HEK293 (cell line): ENCODE data around the gene SULF2.

Experiments
- CTCF ChIA-PET: fragments of 350-600 bp; formaldehyde crosslinking; extraction: SDS; loops from one replicate; lab custom pipeline; 2021; ENCODE audit warnings: antibody characterized with exemption; lab: Yijun Ruan, JAX
- POLR2A ChIA-PET: fragments of 300-600 bp; formaldehyde crosslinking; extraction: SDS; loops from one replicate; lab custom pipeline; 2020; ENCODE audit warnings: antibody characterized with exemption, inconsistent platforms; lab: Yijun Ruan, JAX
- H3K27ac ChIP-seq: fragments of 200-500 bp; sonication (Bioruptor generic); 2 replicates; pipeline ENCODE4 v1.5.1; 2014; ENCODE audit warnings: low read depth, low read length, control low read depth, inconsistent platforms; ENCODE audit errors: extremely low read depth
- H3K36me3 ChIP-seq, 2 experiments: fragments of 200-500 bp in 1 of 2; sonication (Bioruptor generic) in 1 of 2; 1 replicate in 1 of 2; 2 replicates in 1 of 2; pipeline ENCODE4 v1.5.1; 2014 to 2017; ENCODE audit warnings: inconsistent platforms in 2 of 2, low read length in 2 of 2; ENCODE audit not compliant: control insufficient read depth in 2 of 2, insufficient read depth in 1 of 2
- H3K4me1 ChIP-seq: fragments of 200-500 bp; sonication (Bioruptor generic); 2 replicates; pipeline ENCODE4 v1.5.1; 2014; ENCODE audit warnings: mild to moderate bottlenecking, low read length, inconsistent platforms; ENCODE audit not compliant: control insufficient read depth, insufficient read depth
- H3K4me3 ChIP-seq: 2 replicates; pipeline ENCODE4 v1.5.1; 2011; ENCODE audit warnings: low read depth, mild to moderate bottlenecking, control low read depth, low read length, moderate library complexity
- H3K9me3 ChIP-seq: fragments of 200-500 bp; sonication (Bioruptor generic); 2 replicates; pipeline ENCODE4 v1.5.1; 2014; ENCODE audit warnings: low read depth, low read length, inconsistent platforms; ENCODE audit not compliant: control insufficient read depth, insufficient read depth
- ATF2 ChIP-seq: fragments of 450-650 bp; formaldehyde crosslinking; IDR thresholded peaks from 2 replicates; pipeline ENCODE4 v1.5.1; 2016; ENCODE audit warnings: missing biosample characterization, missing genetic modification characterization, low read depth
- HOXD13 ChIP-seq: sonication (generic); formaldehyde crosslinking; IDR thresholded peaks from 2 replicates; pipeline ENCODE4 v1.8.0; 2022; ENCODE audit warnings: missing genetic modification reagents, borderline replicate concordance
- KLF10 ChIP-seq: fragments of 450-650 bp; IDR thresholded peaks from 2 replicates; pipeline ENCODE4 v1.5.1; 2018; ENCODE audit warnings: missing biosample characterization, mild to moderate bottlenecking, missing genetic modification characterization
- OSR2 ChIP-seq: fragments of 450-650 bp; formaldehyde crosslinking; IDR thresholded peaks from 2 replicates; pipeline ENCODE4 v1.5.1; 2016; ENCODE audit warnings: missing biosample characterization, missing genetic modification characterization
- SETDB1 ChIP-seq: IDR thresholded peaks from one replicate; pipeline ENCODE4 v1.6.1; 2017; ENCODE audit warnings: mild to moderate bottlenecking, low read length, moderate library complexity, mixed read lengths; ENCODE audit not compliant: insufficient read length
- SP3 ChIP-seq: fragments of 450-650 bp; formaldehyde crosslinking; IDR thresholded peaks from 2 replicates; pipeline ENCODE4 v1.5.1; 2016; ENCODE audit warnings: missing biosample characterization, missing genetic modification characterization
- TRIM28 ChIP-seq: IDR thresholded peaks from 2 replicates; pipeline ENCODE4 v1.6.1; 2011; ENCODE audit warnings: low read length, control low read depth, borderline replicate concordance
- YY1 ChIP-seq: fragments of 450-650 bp; formaldehyde crosslinking; IDR thresholded peaks from 2 replicates; pipeline ENCODE4 v1.5.1; 2018; ENCODE audit warnings: missing biosample characterization, missing genetic modification characterization
- ZBTB10 ChIP-seq: fragments of 450-650 bp; formaldehyde crosslinking; IDR thresholded peaks from 2 replicates; pipeline ENCODE4 v1.5.1; 2016; ENCODE audit warnings: missing biosample characterization, missing genetic modification characterization
- ZIC2 ChIP-seq: fragments of 450-650 bp; formaldehyde crosslinking; IDR thresholded peaks from 2 replicates; pipeline ENCODE4 v1.5.1; 2016; ENCODE audit warnings: missing biosample characterization, missing genetic modification characterization
- ZNF211 ChIP-seq: fragments of 450-650 bp; formaldehyde crosslinking; IDR thresholded peaks from 2 replicates; pipeline ENCODE4 v1.5.1; 2016; ENCODE audit warnings: low read depth, missing biosample characterization, missing genetic modification characterization
- ZNF23 ChIP-seq: fragments of 450-650 bp; formaldehyde crosslinking; IDR thresholded peaks from 2 replicates; pipeline ENCODE4 v1.5.1; 2016; ENCODE audit warnings: missing biosample characterization, missing genetic modification characterization, borderline replicate concordance
- ZNF335 ChIP-seq: fragments of 450-650 bp; formaldehyde crosslinking; conservative IDR thresholded peaks from 2 replicates; pipeline ENCODE4 v1.5.1; 2016; ENCODE audit warnings: missing biosample characterization, missing genetic modification characterization
- ZNF549 ChIP-seq: fragments of 450-650 bp; IDR thresholded peaks from 2 replicates; pipeline ENCODE4 v1.5.1; 2018; ENCODE audit warnings: missing biosample characterization, missing genetic modification characterization, mild to moderate bottlenecking, inconsistent platforms, moderate library complexity
- ZNF555 ChIP-seq: fragments of 450-650 bp; formaldehyde crosslinking; conservative IDR thresholded peaks from 2 replicates; pipeline ENCODE4 v1.5.1; 2017; ENCODE audit warnings: missing biosample characterization, mild to moderate bottlenecking, missing genetic modification characterization, inconsistent platforms
- ZNF658 ChIP-seq: fragments of 450-650 bp; formaldehyde crosslinking; IDR thresholded peaks from 2 replicates; pipeline ENCODE4; 2016; ENCODE audit warnings: missing biosample characterization, missing genetic modification characterization
- ZNF670 ChIP-seq: fragments of 450-650 bp; formaldehyde crosslinking; IDR thresholded peaks from 2 replicates; pipeline ENCODE4 v1.5.1; 2016; ENCODE audit warnings: missing biosample characterization, missing genetic modification characterization, low read depth
- TF ChIP-seq, protein P1 (sequence below): fragments of 450-650 bp; formaldehyde crosslinking; IDR thresholded peaks from 2 replicates; pipeline ENCODE4 v1.5.1; 2016; ENCODE audit warnings: missing biosample characterization, missing genetic modification characterization, borderline replicate concordance
- TF ChIP-seq, protein P2 (sequence below): fragments of 450-650 bp; formaldehyde crosslinking; conservative IDR thresholded peaks from 2 replicates; pipeline ENCODE4 v1.5.1; 2016; ENCODE audit warnings: low read depth, missing biosample characterization, missing genetic modification characterization

The SULF2 gene

DNA sequence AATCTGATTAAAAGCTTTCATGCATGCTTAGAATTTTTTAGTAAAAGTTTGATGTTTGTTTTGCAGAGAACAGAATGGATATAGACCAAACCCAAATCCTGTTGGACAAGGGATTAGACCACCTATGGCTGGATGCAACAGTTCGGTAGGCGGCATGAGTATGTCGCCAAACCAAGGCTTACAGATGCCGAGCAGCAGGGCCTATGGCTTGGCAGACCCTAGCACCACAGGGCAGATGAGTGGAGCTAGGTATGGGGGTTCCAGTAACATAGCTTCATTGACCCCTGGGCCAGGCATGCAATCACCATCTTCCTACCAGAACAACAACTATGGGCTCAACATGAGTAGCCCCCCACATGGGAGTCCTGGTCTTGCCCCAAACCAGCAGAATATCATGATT is 150.0 kb downstream of the SULF2 start:
- TF ChIP-seq YY1 (tag by site-specific recombination) (no peak), KLF10 (tag by site-specific recombination) (no peak)
- no peaks in the 10 kb centered on the region for H3K9me3 ChIP-seq
- H3K4me3 ChIP-seq = no peak overlapping the region
- H3K36me3 ChIP-seq = peaks cover 0 to 45% of the 10 kb centered on the region in 2 experiments; a peak in 1 of 3 replicates
- ChIA-PET CTCF (interaction anchor here (0.5 to 2.3 kb wide), 4 partner anchors 15 to 985 kb away, joined by 3 to 6 read pairs (median 4); no protein-coding TSS in a partner anchor), POLR2A (no interaction called here)
- no peak overlapping the region for H3K27ac ChIP-seq
- H3K4me1 ChIP-seq = no peaks in the 10 kb centered on the region

GRCh38 chr20:47631078-47631477 is 154.2 kb downstream of the SULF2 start:
- no peak overlapping the region for H3K27ac ChIP-seq
- no peaks in the 10 kb centered on the region for H3K9me3 ChIP-seq
- peaks cover 3 to 32% of the 10 kb centered on the region in 2 experiments; a peak in 2 of 3 replicates for H3K36me3 ChIP-seq
- H3K4me1 ChIP-seq = no peaks in the 10 kb centered on the region
- ChIA-PET CTCF (interaction anchor here (0.9 to 1.0 kb wide), 2 partner anchors 10 to 358 kb away, joined by 3 to 4 read pairs; no protein-coding TSS in a partner anchor), POLR2A (no interaction called here)
- no peak overlapping the region for H3K4me3 ChIP-seq
- TF ChIP-seq SETDB1 = no peak
- no peak for TF ChIP-seq ZIC2 (tag by site-specific recombination)
- no peak for TF ChIP-seq ZNF670 (tag by site-specific recombination)
- TF ChIP-seq ZNF658 (tag by site-specific recombination) = no peak
- TF ChIP-seq TRIM28 = no peak
- TF ChIP-seq ZNF211 (tag by site-specific recombination) = no peak
- no peak for TF ChIP-seq ATF2 (tag by site-specific recombination)
- TF ChIP-seq ZNF23 = no peak
- TF ChIP-seq, protein P1, sequence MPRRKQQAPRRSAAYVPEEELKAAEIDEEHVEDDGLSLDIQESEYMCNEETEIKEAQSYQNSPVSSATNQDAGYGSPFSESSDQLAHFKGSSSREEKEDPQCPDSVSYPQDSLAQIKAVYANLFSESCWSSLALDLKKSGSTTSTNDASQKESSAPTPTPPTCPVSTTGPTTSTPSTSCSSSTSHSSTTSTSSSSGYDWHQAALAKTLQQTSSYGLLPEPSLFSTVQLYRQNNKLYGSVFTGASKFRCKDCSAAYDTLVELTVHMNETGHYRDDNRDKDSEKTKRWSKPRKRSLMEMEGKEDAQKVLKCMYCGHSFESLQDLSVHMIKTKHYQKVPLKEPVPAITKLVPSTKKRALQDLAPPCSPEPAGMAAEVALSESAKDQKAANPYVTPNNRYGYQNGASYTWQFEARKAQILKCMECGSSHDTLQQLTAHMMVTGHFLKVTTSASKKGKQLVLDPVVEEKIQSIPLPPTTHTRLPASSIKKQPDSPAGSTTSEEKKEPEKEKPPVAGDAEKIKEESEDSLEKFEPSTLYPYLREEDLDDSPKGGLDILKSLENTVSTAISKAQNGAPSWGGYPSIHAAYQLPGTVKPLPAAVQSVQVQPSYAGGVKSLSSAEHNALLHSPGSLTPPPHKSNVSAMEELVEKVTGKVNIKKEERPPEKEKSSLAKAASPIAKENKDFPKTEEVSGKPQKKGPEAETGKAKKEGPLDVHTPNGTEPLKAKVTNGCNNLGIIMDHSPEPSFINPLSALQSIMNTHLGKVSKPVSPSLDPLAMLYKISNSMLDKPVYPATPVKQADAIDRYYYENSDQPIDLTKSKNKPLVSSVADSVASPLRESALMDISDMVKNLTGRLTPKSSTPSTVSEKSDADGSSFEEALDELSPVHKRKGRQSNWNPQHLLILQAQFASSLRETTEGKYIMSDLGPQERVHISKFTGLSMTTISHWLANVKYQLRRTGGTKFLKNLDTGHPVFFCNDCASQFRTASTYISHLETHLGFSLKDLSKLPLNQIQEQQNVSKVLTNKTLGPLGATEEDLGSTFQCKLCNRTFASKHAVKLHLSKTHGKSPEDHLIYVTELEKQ (tag by site-specific recombination) = no peak
- no peak for TF ChIP-seq OSR2 (tag by site-specific recombination)

- ChIA-PET POLR2A (no interaction called here), CTCF (interaction anchor here (1.0 kb wide), 1 partner anchor 9 kb away, joined by 5 read pairs; no protein-coding TSS in a partner anchor)
- Histone ChIP-seq H3K27ac (no peak overlapping the region), H3K4me3 (no peak overlapping the region), H3K4me1 (no peaks in the 10 kb centered on the region), H3K9me3 (no peaks in the 10 kb centered on the region), H3K36me3 (peaks cover 3 to 23% of the 10 kb centered on the region in 2 experiments; a peak in 2 of 3 replicates)
- no peak for TF ChIP-seq ZNF335 (tag by site-specific recombination)
- no peak for TF ChIP-seq ZBTB10 (tag by site-specific recombination)
- no peak for TF ChIP-seq ZNF23
- TF ChIP-seq, protein P2, sequence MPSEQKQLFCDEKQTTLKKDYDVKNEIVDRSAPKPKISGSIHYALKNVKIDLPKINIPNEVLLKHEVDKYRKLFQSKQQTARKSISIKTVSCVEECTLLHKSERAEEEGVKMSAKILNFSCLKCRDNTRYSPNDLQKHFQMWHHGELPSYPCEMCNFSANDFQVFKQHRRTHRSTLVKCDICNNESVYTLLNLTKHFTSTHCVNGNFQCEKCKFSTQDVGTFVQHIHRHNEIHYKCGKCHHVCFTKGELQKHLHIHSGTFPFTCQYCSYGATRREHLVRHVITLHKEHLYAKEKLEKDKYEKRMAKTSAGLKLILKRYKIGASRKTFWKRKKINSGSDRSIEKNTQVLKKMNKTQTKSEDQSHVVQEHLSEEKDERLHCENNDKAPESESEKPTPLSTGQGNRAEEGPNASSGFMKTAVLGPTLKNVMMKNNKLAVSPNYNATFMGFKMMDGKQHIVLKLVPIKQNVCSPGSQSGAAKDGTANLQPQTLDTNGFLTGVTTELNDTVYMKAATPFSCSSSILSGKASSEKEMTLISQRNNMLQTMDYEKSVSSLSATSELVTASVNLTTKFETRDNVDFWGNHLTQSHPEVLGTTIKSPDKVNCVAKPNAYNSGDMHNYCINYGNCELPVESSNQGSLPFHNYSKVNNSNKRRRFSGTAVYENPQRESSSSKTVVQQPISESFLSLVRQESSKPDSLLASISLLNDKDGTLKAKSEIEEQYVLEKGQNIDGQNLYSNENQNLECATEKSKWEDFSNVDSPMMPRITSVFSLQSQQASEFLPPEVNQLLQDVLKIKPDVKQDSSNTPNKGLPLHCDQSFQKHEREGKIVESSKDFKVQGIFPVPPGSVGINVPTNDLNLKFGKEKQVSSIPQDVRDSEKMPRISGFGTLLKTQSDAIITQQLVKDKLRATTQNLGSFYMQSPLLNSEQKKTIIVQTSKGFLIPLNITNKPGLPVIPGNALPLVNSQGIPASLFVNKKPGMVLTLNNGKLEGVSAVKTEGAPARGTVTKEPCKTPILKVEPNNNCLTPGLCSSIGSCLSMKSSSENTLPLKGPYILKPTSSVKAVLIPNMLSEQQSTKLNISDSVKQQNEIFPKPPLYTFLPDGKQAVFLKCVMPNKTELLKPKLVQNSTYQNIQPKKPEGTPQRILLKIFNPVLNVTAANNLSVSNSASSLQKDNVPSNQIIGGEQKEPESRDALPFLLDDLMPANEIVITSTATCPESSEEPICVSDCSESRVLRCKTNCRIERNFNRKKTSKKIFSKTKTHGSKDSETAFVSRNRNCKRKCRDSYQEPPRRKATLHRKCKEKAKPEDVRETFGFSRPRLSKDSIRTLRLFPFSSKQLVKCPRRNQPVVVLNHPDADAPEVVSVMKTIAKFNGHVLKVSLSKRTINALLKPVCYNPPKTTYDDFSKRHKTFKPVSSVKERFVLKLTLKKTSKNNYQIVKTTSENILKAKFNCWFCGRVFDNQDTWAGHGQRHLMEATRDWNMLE (tag by site-specific recombination) = no peak
- TF ChIP-seq ZNF555 (tag by site-specific recombination) = no peak
- no peak for TF ChIP-seq SP3 (tag by site-specific recombination)
- TF ChIP-seq HOXD13 (CRISPR knock-in tag) = no peak
- no peak for TF ChIP-seq ZNF549 (tag by site-specific recombination)
Measured at GRCh38 chr20:47629907-47630306, 155.4 kb downstream of the SULF2 start.
